ENCODE measurements around the gene MLYCD. TPM values are rescaled to one million over a fixed set of nuclear protein-coding genes. Genes with fewer than 3 reads are reported as not detected.
A peak's percentile ranks its signal among the peaks of the same experiment; 100 is the strongest.

MLYCD gene
- total RNA-seq, 4 donors from 2014 or later: 4.5 to 16.6 (median 6.7) TPM

DNA sequence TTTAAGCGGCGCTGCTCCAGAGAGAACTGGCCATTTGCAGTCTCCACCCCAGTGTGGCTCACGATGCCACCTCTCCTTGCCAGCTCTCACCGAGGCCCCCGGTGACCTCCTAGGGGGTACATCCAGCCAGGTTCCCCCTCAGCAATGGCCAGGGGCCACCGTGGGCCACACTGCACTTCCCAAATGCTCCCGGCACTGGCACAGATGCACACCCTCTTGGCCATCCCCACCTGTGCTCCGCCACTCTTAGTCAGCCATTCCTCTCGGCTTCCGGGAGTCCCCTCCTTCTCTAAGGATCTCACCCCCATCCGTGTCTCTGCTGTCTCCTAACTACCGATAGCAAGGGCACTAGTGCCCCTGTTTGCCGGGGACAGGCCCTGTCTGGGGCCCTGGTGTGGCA lies 25.8 kb downstream of the MLYCD start:
- no peak overlapping the region for H3K27ac ChIP-seq
- no peaks in the 10 kb centered on the region for H3K9me3 ChIP-seq
- TF ChIP-seq POLR2A (IDR thresholded peaks at IDR 0.05): no peak
- TF ChIP-seq, protein P1, sequence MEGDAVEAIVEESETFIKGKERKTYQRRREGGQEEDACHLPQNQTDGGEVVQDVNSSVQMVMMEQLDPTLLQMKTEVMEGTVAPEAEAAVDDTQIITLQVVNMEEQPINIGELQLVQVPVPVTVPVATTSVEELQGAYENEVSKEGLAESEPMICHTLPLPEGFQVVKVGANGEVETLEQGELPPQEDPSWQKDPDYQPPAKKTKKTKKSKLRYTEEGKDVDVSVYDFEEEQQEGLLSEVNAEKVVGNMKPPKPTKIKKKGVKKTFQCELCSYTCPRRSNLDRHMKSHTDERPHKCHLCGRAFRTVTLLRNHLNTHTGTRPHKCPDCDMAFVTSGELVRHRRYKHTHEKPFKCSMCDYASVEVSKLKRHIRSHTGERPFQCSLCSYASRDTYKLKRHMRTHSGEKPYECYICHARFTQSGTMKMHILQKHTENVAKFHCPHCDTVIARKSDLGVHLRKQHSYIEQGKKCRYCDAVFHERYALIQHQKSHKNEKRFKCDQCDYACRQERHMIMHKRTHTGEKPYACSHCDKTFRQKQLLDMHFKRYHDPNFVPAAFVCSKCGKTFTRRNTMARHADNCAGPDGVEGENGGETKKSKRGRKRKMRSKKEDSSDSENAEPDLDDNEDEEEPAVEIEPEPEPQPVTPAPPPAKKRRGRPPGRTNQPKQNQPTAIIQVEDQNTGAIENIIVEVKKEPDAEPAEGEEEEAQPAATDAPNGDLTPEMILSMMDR (IDR thresholded peaks at IDR 0.05): no peak
- no peaks in the 10 kb centered on the region for H3K36me3 ChIP-seq
- H3K27me3 ChIP-seq: no peaks in the 10 kb centered on the region
- intact Hi-C loops (cut with DNase I; ENCODE audit: low total_unique reads): no loop called here
- no peak for DNase-seq
- no peaks in the 10 kb centered on the region for H3K4me1 ChIP-seq
- H3K4me3 ChIP-seq: no peak overlapping the region

- Histone ChIP-seq H3K27ac (no peak overlapping the region), H3K4me3 (no peak overlapping the region), H3K36me3 (no peaks in the 10 kb centered on the region), H3K9me3 (no peaks in the 10 kb centered on the region), H3K27me3 (no peaks in the 10 kb centered on the region), H3K4me1 (no peaks in the 10 kb centered on the region)
- no peak for DNase-seq
- intact Hi-C loops (cut with DNase I; ENCODE audit: low total_unique reads): no loop called here
- TF ChIP-seq POLR2A (IDR thresholded peaks at IDR 0.05): no peak
- TF ChIP-seq, protein P1 (IDR thresholded peaks at IDR 0.05): no peak
Observed at GRCh38 chr16:83925095-83925905, 26.4 kb downstream of the MLYCD start.

DNA sequence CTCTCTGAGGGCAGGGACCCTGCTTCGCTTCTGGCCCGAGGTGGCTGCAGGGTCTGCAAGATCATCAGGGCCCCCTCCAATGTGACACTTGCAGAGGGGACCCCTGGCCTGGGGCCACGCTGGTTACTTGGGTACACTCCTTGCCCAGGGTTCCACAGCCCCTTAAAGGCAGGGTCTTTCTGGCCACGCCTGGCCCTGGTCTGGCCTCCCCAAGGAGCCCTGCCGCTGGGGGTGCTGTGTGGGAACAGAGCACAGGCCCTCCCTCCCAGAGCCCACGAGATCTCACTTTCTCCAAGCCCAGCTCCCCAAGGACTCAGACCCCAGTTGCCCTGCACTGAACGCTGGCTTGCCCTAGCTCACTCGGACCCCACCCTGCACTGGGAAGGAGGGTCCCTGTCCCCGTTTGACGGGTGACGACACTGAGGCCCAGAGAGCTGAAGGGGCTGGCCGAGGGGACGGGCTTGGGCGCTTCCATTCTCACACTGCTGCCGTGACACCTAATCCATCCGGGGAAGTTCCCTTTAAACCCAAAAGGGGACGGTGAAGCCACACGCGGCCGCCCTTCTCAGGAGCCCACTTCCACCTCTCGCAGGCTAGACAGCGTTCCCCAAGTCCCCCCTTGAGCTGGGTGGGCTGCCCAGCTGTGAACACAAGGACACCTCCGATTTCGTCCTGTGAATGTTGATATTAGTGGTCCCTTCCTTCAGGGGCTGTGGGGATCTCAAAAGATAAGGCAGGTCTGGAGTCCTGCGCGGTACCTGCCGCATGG lies 27.2 kb downstream of the MLYCD start:
- H3K36me3 ChIP-seq: no peaks in the 10 kb centered on the region
- no peak overlapping the region for H3K4me3 ChIP-seq
- H3K27ac ChIP-seq: no peak overlapping the region
- intact Hi-C loops (cut with DNase I; ENCODE audit: low total_unique reads): no loop called here
- H3K27me3 ChIP-seq: no peaks in the 10 kb centered on the region
- H3K4me1 ChIP-seq: no peaks in the 10 kb centered on the region
- H3K9me3 ChIP-seq: no peaks in the 10 kb centered on the region
- TF ChIP-seq POLR2A (IDR thresholded peaks at IDR 0.05): no peak
- TF ChIP-seq, protein P1 (IDR thresholded peaks at IDR 0.05): no peak
- peak in 1 of 2 donors; percentile 11 for DNase-seq

- TF ChIP-seq, protein P1 (IDR thresholded peaks at IDR 0.05): peak; percentile 73 to 90 (median 76)
- TF ChIP-seq POLR2A (IDR thresholded peaks at IDR 0.05): no peak
- H3K4me1 ChIP-seq: no peaks in the 10 kb centered on the region
- intact Hi-C loops (cut with DNase I; ENCODE audit: low total_unique reads): no loop called here
- no peaks in the 10 kb centered on the region for H3K27me3 ChIP-seq
- no peak overlapping the region for H3K27ac ChIP-seq
- H3K36me3 ChIP-seq: no peaks in the 10 kb centered on the region
- peak; percentile 66 to 76 for DNase-seq
- H3K4me3 ChIP-seq: no peak overlapping the region
- H3K9me3 ChIP-seq: no peaks in the 10 kb centered on the region
Observed at GRCh38 chr16:83926726-83927397, 27.9 kb downstream of the MLYCD start.

All from uterus (tissue), 4 donors.